GM12872 (cell line): ENCODE measurements around the gene ID4.

Source experiments
- CTCF ChIP-seq: IDR thresholded peaks from 3 replicates; pipeline ENCODE4 v1.5.1; 2011; ENCODE audit warnings: low read depth, mild to moderate bottlenecking, low read length, moderate library complexity; ENCODE audit not compliant: insufficient read depth

Gene ID4

GRCh38 chr6:19834858-19835257 is 2.3 kb upstream of the ID4 start:
- TF ChIP-seq CTCF, result no peak

- no peak for TF ChIP-seq CTCF
Observed at GRCh38 chr6:19835605-19836004, 1.6 kb upstream of the ID4 start.

GRCh38 chr6:19837511-19838441 is 606 bp downstream of the ID4 start:
- TF ChIP-seq CTCF, result no peak

GRCh38 chr6:19838442-19839236 is 1.5 kb downstream of the ID4 start:
- TF ChIP-seq CTCF, result no peak

- TF ChIP-seq CTCF, result no peak
Observed at GRCh38 chr6:19839237-19839546, 2.0 kb downstream of the ID4 start.

- no peak for TF ChIP-seq CTCF
Observed at GRCh38 chr6:19839788-19840187, 2.6 kb downstream of the ID4 start.

GRCh38 chr6:19841181-19841580 is 4.0 kb downstream of the ID4 start:
- no peak for TF ChIP-seq CTCF
